ENCODE data around the gene SPOUT1. TPM values are rescaled to one million over a fixed set of nuclear protein-coding genes. Genes with fewer than 3 reads are reported as not detected.

The SPOUT1 gene
- total and polyA plus RNA-seq, 2 of the 13 experiments (the other 11 are each of a cell fraction or from before 2014, with no cell fraction given), result 39.0 to 45.8 TPM

DNA sequence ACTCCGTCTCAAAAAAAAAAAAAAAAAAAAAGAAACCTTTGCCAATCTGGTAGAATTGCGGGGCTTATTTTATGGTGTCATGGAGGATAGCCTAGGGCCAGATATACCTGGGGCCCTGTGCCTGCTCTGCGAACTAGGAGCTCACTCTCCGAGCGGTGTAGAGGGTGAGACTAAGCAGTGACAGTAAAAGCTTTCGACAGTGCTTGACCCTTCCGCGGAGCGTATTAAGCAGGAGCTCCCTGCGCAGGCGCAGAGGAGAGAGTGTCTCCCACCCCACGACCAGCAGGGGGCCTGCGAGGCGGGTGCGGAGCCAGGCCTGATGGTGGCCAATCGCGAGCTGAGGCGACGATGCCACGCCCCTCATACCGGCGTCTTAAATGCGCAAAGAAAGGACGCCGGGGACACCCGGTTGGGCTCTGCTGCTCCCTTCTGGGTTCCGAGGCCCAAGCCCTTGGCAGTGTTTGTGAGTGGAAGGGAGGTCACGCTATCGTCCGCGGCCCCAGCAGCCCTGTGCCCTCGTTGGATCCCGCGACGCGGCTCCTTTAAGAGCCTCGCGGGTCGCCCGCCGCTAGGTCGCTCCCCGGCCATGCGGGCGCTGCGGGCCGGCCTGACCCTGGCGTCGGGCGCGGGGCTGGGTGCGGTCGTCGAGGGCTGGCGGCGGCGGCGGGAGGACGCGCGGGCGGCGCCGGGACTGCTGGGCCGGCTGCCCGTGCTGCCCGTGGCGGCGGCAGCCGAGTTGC is 11.3 kb downstream of the SPOUT1 start, which contains the start of gene ENDOG (continued):
- TF ChIP-seq, protein P1, sequence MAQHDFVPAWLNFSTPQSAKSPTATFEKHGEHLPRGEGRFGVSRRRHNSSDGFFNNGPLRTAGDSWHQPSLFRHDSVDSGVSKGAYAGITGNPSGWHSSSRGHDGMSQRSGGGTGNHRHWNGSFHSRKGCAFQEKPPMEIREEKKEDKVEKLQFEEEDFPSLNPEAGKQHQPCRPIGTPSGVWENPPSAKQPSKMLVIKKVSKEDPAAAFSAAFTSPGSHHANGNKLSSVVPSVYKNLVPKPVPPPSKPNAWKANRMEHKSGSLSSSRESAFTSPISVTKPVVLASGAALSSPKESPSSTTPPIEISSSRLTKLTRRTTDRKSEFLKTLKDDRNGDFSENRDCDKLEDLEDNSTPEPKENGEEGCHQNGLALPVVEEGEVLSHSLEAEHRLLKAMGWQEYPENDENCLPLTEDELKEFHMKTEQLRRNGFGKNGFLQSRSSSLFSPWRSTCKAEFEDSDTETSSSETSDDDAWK (CRISPR knock-in tag; IDR thresholded peaks at IDR 0.05), result no peak
- TF ChIP-seq ZNF761 (CRISPR knock-in tag; conservative IDR thresholded peaks at IDR 0.05) (no peak), MBNL3 (CRISPR knock-in tag; conservative IDR thresholded peaks at IDR 0.05) (no peak), XRCC5 (optimal IDR thresholded peaks at IDR 0.05; ENCODE audit: low read length) (peak; percentile 94), SSRP1 (CRISPR knock-in tag; IDR thresholded peaks at IDR 0.05) (no peak), MBD4 (IDR thresholded peaks at IDR 0.05; ENCODE audit: borderline replicate concordance, low read length) (no peak), NRL (CRISPR knock-in tag; IDR thresholded peaks at IDR 0.05; ENCODE audit: borderline replicate concordance) (no peak), ZNF713 (CRISPR knock-in tag; IDR thresholded peaks at IDR 0.05) (no peak), NBN (conservative IDR thresholded peaks at IDR 0.05) (no peak), ZNF354B (CRISPR knock-in tag; IDR thresholded peaks at IDR 0.05) (no peak), ZNF34 (CRISPR knock-in tag; IDR thresholded peaks at IDR 0.05; ENCODE audit: borderline replicate concordance) (no peak), ZNF644 (CRISPR knock-in tag; IDR thresholded peaks at IDR 0.05; ENCODE audit: low read depth) (no peak), POGZ (CRISPR knock-in tag; IDR thresholded peaks at IDR 0.05) (no peak), THYN1 (CRISPR knock-in tag; IDR thresholded peaks at IDR 0.05; ENCODE audit: borderline replicate concordance, low read depth) (no peak), ZNF879 (CRISPR knock-in tag; IDR thresholded peaks at IDR 0.05) (no peak), ZFX (CRISPR knock-in tag; IDR thresholded peaks at IDR 0.05; ENCODE audit: low read depth) (peak; percentile 56; the same call in 1 of the 2 replicates), WIZ (CRISPR knock-in tag; IDR thresholded peaks at IDR 0.05) (no peak), RBFOX2 (IDR thresholded peaks at IDR 0.05; ENCODE audit: low read depth, low read length) (peak; percentile 80), SP1 (IDR thresholded peaks at IDR 0.05) (no peak), SP1 (CRISPR knock-in tag; IDR thresholded peaks at IDR 0.05) (peak; percentile 82; the same call in 1 of the 2 replicates), FOXC1 (CRISPR knock-in tag; IDR thresholded peaks at IDR 0.05; ENCODE audit: borderline replicate concordance) (no peak), RXRA (CRISPR knock-in tag; IDR thresholded peaks at IDR 0.05) (peak; percentile 36; the same call in 1 of the 2 replicates), HNRNPUL1 (IDR thresholded peaks at IDR 0.05; ENCODE audit: low read depth, low read length) (no peak), KDM5A (IDR thresholded peaks at IDR 0.05; ENCODE audit: borderline replicate concordance, low read length) (no peak), ZNF160 (CRISPR knock-in tag; IDR thresholded peaks at IDR 0.05) (no peak), U2AF1 (optimal IDR thresholded peaks at IDR 0.05; ENCODE audit: low read depth, low read length) (no peak), ZNF605 (CRISPR knock-in tag; IDR thresholded peaks at IDR 0.05) (no peak; the same call in 1 of the 2 replicates), RXRB (CRISPR knock-in tag; IDR thresholded peaks at IDR 0.05; ENCODE audit: borderline replicate concordance) (peak; percentile 61)
- TF ChIP-seq, protein P2, sequence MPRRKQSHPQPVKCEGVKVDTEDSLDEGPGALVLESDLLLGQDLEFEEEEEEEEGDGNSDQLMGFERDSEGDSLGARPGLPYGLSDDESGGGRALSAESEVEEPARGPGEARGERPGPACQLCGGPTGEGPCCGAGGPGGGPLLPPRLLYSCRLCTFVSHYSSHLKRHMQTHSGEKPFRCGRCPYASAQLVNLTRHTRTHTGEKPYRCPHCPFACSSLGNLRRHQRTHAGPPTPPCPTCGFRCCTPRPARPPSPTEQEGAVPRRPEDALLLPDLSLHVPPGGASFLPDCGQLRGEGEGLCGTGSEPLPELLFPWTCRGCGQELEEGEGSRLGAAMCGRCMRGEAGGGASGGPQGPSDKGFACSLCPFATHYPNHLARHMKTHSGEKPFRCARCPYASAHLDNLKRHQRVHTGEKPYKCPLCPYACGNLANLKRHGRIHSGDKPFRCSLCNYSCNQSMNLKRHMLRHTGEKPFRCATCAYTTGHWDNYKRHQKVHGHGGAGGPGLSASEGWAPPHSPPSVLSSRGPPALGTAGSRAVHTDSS (CRISPR knock-in tag; conservative IDR thresholded peaks at IDR 0.05), result no peak
- TF ChIP-seq, protein P3, sequence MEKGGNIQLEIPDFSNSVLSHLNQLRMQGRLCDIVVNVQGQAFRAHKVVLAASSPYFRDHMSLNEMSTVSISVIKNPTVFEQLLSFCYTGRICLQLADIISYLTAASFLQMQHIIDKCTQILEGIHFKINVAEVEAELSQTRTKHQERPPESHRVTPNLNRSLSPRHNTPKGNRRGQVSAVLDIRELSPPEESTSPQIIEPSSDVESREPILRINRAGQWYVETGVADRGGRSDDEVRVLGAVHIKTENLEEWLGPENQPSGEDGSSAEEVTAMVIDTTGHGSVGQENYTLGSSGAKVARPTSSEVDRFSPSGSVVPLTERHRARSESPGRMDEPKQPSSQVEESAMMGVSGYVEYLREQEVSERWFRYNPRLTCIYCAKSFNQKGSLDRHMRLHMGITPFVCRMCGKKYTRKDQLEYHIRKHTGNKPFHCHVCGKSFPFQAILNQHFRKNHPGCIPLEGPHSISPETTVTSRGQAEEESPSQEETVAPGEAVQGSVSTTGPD (CRISPR knock-in tag; IDR thresholded peaks at IDR 0.05), result no peak
